Thoracic aorta (tissue), 2 donors: ENCODE data around the gene KRTAP10-10. TPM values are rescaled to one million over a fixed set of nuclear protein-coding genes. Genes with fewer than 3 reads are reported as not detected.

Source experiments
- ATAC-seq: fragments of 150-250 bp; one replicate; pipeline ENCODE4 v1.8.0; 2017; ENCODE audit warnings: low read depth; ENCODE audit not compliant: insufficient number of reproducible peaks, low FRiP score
- DNase-seq: peaks from one replicate; pipeline ENCODE4 v3.0.0-alpha.2; 2020; ENCODE audit warnings: low spot score
- H3K27ac ChIP-seq, 2 donors: fragments of 200-600 bp; sonication (generic); 1 replicate in 1 of 2; 2 replicates in 1 of 2; pipeline ENCODE4 v1.5.1; 2016; ENCODE audit warnings: mild to moderate bottlenecking in 2 of 2, moderate library complexity in 2 of 2
- H3K27me3 ChIP-seq: fragments of 200-600 bp; sonication (generic); replicated peaks from 2 replicates; pipeline ENCODE4 v1.6.0; 2016; ENCODE audit warnings: mild to moderate bottlenecking; ENCODE audit not compliant: insufficient read depth
- H3K36me3 ChIP-seq: fragments of 200-600 bp; sonication (generic); one replicate; pipeline ENCODE4 v1.5.1; 2016
- H3K4me1 ChIP-seq, 2 donors: fragments of 200-600 bp; sonication (generic); 1 replicate in 1 of 2; 2 replicates in 1 of 2; pipeline versions ENCODE4 v1.5.1 to v1.6.0; 2016; ENCODE audit warnings: low read depth in 2 of 2, mild to moderate bottlenecking in 1 of 2; ENCODE audit not compliant: control insufficient read depth in 1 of 2
- H3K4me3 ChIP-seq: fragments of 200-600 bp; sonication (generic); 2 replicates; pipeline ENCODE4 v1.5.1; 2016; ENCODE audit warnings: mild to moderate bottlenecking
- H3K9me3 ChIP-seq: fragments of 200-600 bp; sonication (generic); 2 replicates; pipeline ENCODE4 v1.5.1; 2016
- CTCF ChIP-seq: fragments of 200-600 bp; sonication (generic); IDR thresholded peaks from one replicate; pipeline ENCODE4 v1.5.1; 2019; ENCODE audit warnings: antibody characterized with exemption
- total RNA-seq, 2 donors: library from RNA; depleted of rRNA; stranded (reverse); fragments of >200 nt; gene quantifications; one replicate each; pipeline versions ENCODE4 v1.1.0 to v1.2.3, GENCODE V29; 2016

Gene KRTAP10-10
- total RNA-seq, 2 donors from 2014 or later: not detected

GRCh38 chr21:44616591-44616926 lies 20.6 kb upstream of the KRTAP10-10 start:
- no peak for TF ChIP-seq CTCF
- Histone ChIP-seq H3K4me1 (no peaks in the 10 kb centered on the region), H3K27ac (no peak overlapping the region), H3K4me3 (no peak overlapping the region), H3K36me3 (no peaks in the 10 kb centered on the region), H3K27me3 (no peaks in the 10 kb centered on the region), H3K9me3 (no peaks in the 10 kb centered on the region)
- ATAC-seq (no peak), DNase-seq (no peak)

GRCh38 chr21:44617071-44617501 lies 20.1 kb upstream of the KRTAP10-10 start:
- ATAC-seq (no peak), DNase-seq (no peak)
- TF ChIP-seq CTCF: no peak
- no peaks in the 10 kb centered on the region for H3K4me1 ChIP-seq
- no peaks in the 10 kb centered on the region for H3K36me3 ChIP-seq
- H3K27me3 ChIP-seq: no peaks in the 10 kb centered on the region
- no peak overlapping the region for H3K4me3 ChIP-seq
- H3K9me3 ChIP-seq: no peaks in the 10 kb centered on the region
- H3K27ac ChIP-seq: no peak overlapping the region

GRCh38 chr21:44618504-44618903 lies 18.7 kb upstream of the KRTAP10-10 start:
- Histone ChIP-seq H3K4me1 (no peaks in the 10 kb centered on the region), H3K9me3 (peaks cover 2% of the 10 kb centered on the region), H3K36me3 (no peaks in the 10 kb centered on the region), H3K27ac (no peak overlapping the region), H3K27me3 (no peaks in the 10 kb centered on the region), H3K4me3 (no peak overlapping the region)
- TF ChIP-seq CTCF: no peak
- DNase-seq (no peak), ATAC-seq (no peak)

- H3K4me3 ChIP-seq: no peak overlapping the region
- no peaks in the 10 kb centered on the region for H3K27me3 ChIP-seq
- no peaks in the 10 kb centered on the region for H3K36me3 ChIP-seq
- ATAC-seq (no peak), DNase-seq (no peak)
- no peak overlapping the region for H3K27ac ChIP-seq
- TF ChIP-seq CTCF: no peak
- no peaks in the 10 kb centered on the region for H3K4me1 ChIP-seq
- H3K9me3 ChIP-seq: peaks cover 3% of the 10 kb centered on the region
Measured at GRCh38 chr21:44618909-44619308, 18.2 kb upstream of the KRTAP10-10 start.

- no peak for DNase-seq
- H3K9me3 ChIP-seq: peaks cover 3% of the 10 kb centered on the region
- H3K27me3 ChIP-seq: no peaks in the 10 kb centered on the region
- no peaks in the 10 kb centered on the region for H3K4me1 ChIP-seq
- no peak overlapping the region for H3K27ac ChIP-seq
- no peak for ATAC-seq
- no peaks in the 10 kb centered on the region for H3K36me3 ChIP-seq
- H3K4me3 ChIP-seq: no peak overlapping the region
- TF ChIP-seq CTCF: no peak
Measured at GRCh38 chr21:44619886-44620285, 17.3 kb upstream of the KRTAP10-10 start.
